Stomach (tissue), 9 donors: Measurements from ENCODE around the gene MCTP1. TPM values are rescaled to one million over a fixed set of nuclear protein-coding genes. Genes with fewer than 3 reads are reported as not detected.

Source experiments
- DNase-seq, 2 donors: peaks; one replicate each; pipeline versions ENCODE4 v3.0.0 to v3.0.0-alpha.2; 2013 to 2019
- H3K27ac ChIP-seq, 5 donors: fragments of 200-600 bp in 4 of 5; sonication (generic) in 4 of 5; one replicate each; pipeline ENCODE4 v1.5.1; 2013 to 2019; ENCODE audit warnings: mild to moderate bottlenecking in 1 of 5, moderate library complexity in 1 of 5
- H3K27me3 ChIP-seq, 3 donors: fragments of 200-600 bp; sonication (generic); one replicate each; pipeline ENCODE4 v1.5.1; 2017 to 2019; ENCODE audit warnings: mixed run types in 1 of 3
- H3K36me3 ChIP-seq, 4 donors: fragments of 200-600 bp; sonication (generic); 1 replicate in 3 of 4; 2 replicates in 1 of 4; pipeline ENCODE4 v1.5.1; 2016 to 2019
- H3K4me1 ChIP-seq, 4 donors: fragments of 200-600 bp; sonication (generic); one replicate each; pipeline ENCODE4 v1.5.1; 2016 to 2019
- H3K4me3 ChIP-seq, 4 donors: fragments of 200-600 bp; sonication (generic) in 3 of 4; one replicate each; pipeline ENCODE4 v1.5.1; 2016 to 2019; ENCODE audit warnings: mild to moderate bottlenecking in 1 of 4
- H3K9me3 ChIP-seq, 4 donors: fragments of 200-600 bp; sonication (generic); one replicate each; pipeline ENCODE4 v1.5.1; 2016 to 2019
- CTCF ChIP-seq, 7 experiments: fragments of 450-650 bp in 4 of 7; fragments of 200-600 bp in 3 of 7; sonication (generic) in 3 of 7; IDR thresholded peaks; one replicate each; pipeline ENCODE4 v1.5.1; 2016 to 2019; ENCODE audit warnings: antibody characterized with exemption in 7 of 7, control low read depth in 2 of 7, mild to moderate bottlenecking in 1 of 7
- EP300 ChIP-seq: sonication (generic); formaldehyde crosslinking; IDR thresholded peaks from one replicate; pipeline ENCODE4 v1.6.1; 2017; ENCODE audit warnings: antibody characterized with exemption
- POLR2A ChIP-seq, 4 donors: fragments of 450-650 bp; IDR thresholded peaks; one replicate each; pipeline ENCODE4 v1.6.1; 2016; ENCODE audit warnings: antibody characterized with exemption in 4 of 4, control low read depth in 2 of 4, mild to moderate bottlenecking in 1 of 4, moderate library complexity in 1 of 4
- POLR2AphosphoS5 ChIP-seq, 3 donors: sonication (generic); formaldehyde crosslinking; IDR thresholded peaks; one replicate each; pipeline ENCODE4 v1.6.1; 2016; ENCODE audit warnings: antibody characterized with exemption in 3 of 3
- WGBS, 5 donors: extraction: QIAGEN DNeasy Blood & Tissue Kit in 3 of 5; methylation state at CpG; one replicate each; pipeline versions ENCODE4 v1.1.5 to v1.1.7; 2013 to 2018; 5-methylcytosine and 5-hydroxymethylcytosine counted together
- intact Hi-C: fragments of 100-400 bp; cut with DNase I; formaldehyde crosslinking; loops from one replicate; pipeline ENCODE4 v1.15.1; 2023; ENCODE audit warnings: low total_unique reads
- polyA plus RNA-seq, 3 donors: library from polyadenylated mRNA; stranded (reverse); fragments of 200-250 nt; gene quantifications; one replicate each; pipeline ENCODE4 v1.2.3, GENCODE V29; 2013
- total RNA-seq, 5 donors: library from RNA; depleted of rRNA; stranded (reverse); fragments of >200 nt; gene quantifications; one replicate each; pipeline versions ENCODE4 v1.1.0 to v1.2.3, GENCODE V29; 2014 to 2016
- donor health status: healthy with polysubstance abuse.
- donor health status: Bipolar disorder and iron deficiency.
- donor health status: healthy.

The MCTP1 gene
- total and polyA plus RNA-seq, 8 donors = 1.4 to 47.9 (median 11.3) TPM

DNA sequence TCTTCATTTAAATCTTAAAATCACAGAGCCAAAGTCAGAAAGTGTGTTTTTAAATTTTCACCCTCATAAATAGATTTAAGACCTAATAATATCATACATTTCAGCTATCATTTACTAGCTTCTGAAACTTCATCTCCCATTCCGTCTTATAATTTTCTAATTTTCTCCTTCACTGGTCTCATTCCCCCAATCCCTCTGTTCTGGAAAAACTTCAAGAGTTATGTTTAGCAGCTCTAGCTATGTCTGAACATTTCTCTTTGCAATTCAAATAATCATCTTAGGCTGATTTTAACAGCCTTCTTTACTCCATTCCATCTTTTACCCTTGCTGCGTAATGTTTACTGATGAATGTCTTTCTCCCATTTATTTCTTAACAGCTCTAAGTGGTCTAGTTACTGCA, 474.0 kb downstream of the MCTP1 start:
- H3K36me3 ChIP-seq = no peaks in the 10 kb centered on the region
- intact Hi-C loops = no loop called here
- H3K9me3 ChIP-seq = no peaks in the 10 kb centered on the region
- H3K4me1 ChIP-seq = no peaks in the 10 kb centered on the region
- WGBS, 5 donors = 83 to 91% (median 85%) methylated on average over 2 of the region's 2 CpGs
- TF ChIP-seq POLR2AphosphoS5 (IDR thresholded peaks at IDR 0.05) = no peak
- TF ChIP-seq EP300 = no peak
- TF ChIP-seq POLR2A (IDR thresholded peaks at IDR 0.05) = no peak
- TF ChIP-seq CTCF (IDR thresholded peaks at IDR 0.05) = no peak
- no peaks in the 10 kb centered on the region for H3K27me3 ChIP-seq
- H3K27ac ChIP-seq = no peak overlapping the region
- DNase-seq = no peak
- no peak overlapping the region for H3K4me3 ChIP-seq

DNA sequence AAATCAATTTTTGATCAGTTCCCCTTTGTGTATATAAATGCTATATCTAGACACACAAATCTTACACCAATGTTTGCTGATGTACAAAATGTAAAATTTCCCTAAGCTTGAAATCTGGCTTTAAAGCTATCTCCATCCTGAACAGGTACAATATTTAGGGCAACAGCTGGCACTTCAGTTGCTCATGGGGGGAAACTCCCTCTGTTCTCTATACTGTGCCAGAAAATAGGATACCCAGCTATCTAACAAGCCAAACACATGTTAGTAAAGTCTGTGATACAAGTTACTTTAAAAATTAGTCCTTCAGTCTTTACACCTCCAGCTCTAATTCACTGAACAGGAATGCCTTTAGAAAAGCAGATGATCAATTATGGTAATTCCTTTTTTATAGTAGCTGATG, 474.6 kb downstream of the MCTP1 start:
- Histone ChIP-seq H3K36me3 (no peaks in the 10 kb centered on the region), H3K4me3 (no peak overlapping the region), H3K4me1 (no peaks in the 10 kb centered on the region), H3K27me3 (no peaks in the 10 kb centered on the region), H3K9me3 (no peaks in the 10 kb centered on the region), H3K27ac (no peak overlapping the region)
- no peak for DNase-seq
- intact Hi-C loops = no loop called here
- TF ChIP-seq CTCF (IDR thresholded peaks at IDR 0.05) = no peak
- no peak for TF ChIP-seq POLR2A (IDR thresholded peaks at IDR 0.05)
- no peak for TF ChIP-seq EP300
- TF ChIP-seq POLR2AphosphoS5 (IDR thresholded peaks at IDR 0.05) = no peak

- DNase-seq = no peak
- H3K36me3 ChIP-seq = no peaks in the 10 kb centered on the region
- H3K9me3 ChIP-seq = peaks cover 0 to 7% (median 0%) of the 10 kb centered on the region in 4 donors
- no peak overlapping the region for H3K27ac ChIP-seq
- no peak overlapping the region for H3K4me3 ChIP-seq
- H3K4me1 ChIP-seq = no peaks in the 10 kb centered on the region
- no peaks in the 10 kb centered on the region for H3K27me3 ChIP-seq
- intact Hi-C loops = no loop called here
- TF ChIP-seq POLR2AphosphoS5 (IDR thresholded peaks at IDR 0.05) (no peak), CTCF (IDR thresholded peaks at IDR 0.05) (no peak), POLR2A (IDR thresholded peaks at IDR 0.05) (no peak), EP300 (no peak)
Measured at GRCh38 chr5:94808497-94808896, 476.4 kb downstream of the MCTP1 start.

- no peaks in the 10 kb centered on the region for H3K36me3 ChIP-seq
- no peak overlapping the region for H3K27ac ChIP-seq
- no peaks in the 10 kb centered on the region for H3K4me1 ChIP-seq
- intact Hi-C loops = no loop called here
- H3K27me3 ChIP-seq = no peaks in the 10 kb centered on the region
- TF ChIP-seq POLR2AphosphoS5 (IDR thresholded peaks at IDR 0.05) (no peak), EP300 (no peak), CTCF (IDR thresholded peaks at IDR 0.05) (no peak), POLR2A (IDR thresholded peaks at IDR 0.05) (no peak)
- 81 to 95% (median 86%) methylated on average over 1 of the region's 1 CpG for WGBS, 5 donors
- peaks cover 0 to 7% (median 0%) of the 10 kb centered on the region in 4 donors for H3K9me3 ChIP-seq
- no peak overlapping the region for H3K4me3 ChIP-seq
- no peak for DNase-seq
Measured at GRCh38 chr5:94807985-94808384, 476.9 kb downstream of the MCTP1 start.
